Cardiac fibroblast (primary cell): Measurements from ENCODE around the gene RALGDS.
"Not testable (repeated sequence)": the region's sequence is repeated elsewhere in the genome, so short reads cannot be mapped to it uniquely, and the experiment has no call there.

ENCODE experiments used
- DNase-seq, 2 donors: peaks; one replicate each; pipeline versions ENCODE4 v3.0.0 to v3.0.0-alpha.2; 2010; ENCODE audit warnings: low read depth in 2 of 2
- H3K4me3 ChIP-seq, 2 donors: replicated peaks in 1 of 2; 1 replicate in 1 of 2; 2 replicates in 1 of 2; pipeline ENCODE4 v1.5.1; 2011; ENCODE audit warnings: low read depth in 2 of 2, low read length in 2 of 2, mild to moderate bottlenecking in 2 of 2, moderate library complexity in 1 of 2
- CTCF ChIP-seq: IDR thresholded peaks from one replicate; pipeline ENCODE4 v1.5.1; 2011; ENCODE audit warnings: low read depth, mild to moderate bottlenecking, low read length, inconsistent platforms

Gene RALGDS

GRCh38 chr9:133071484-133072150 lies 49.4 kb downstream of the RALGDS start:
- no peak for DNase-seq
- no peak for TF ChIP-seq CTCF
- no peak overlapping the region for H3K4me3 ChIP-seq

- not testable (repeated sequence) for H3K4me3 ChIP-seq, DNase-seq
Observed at GRCh38 chr9:133070985-133071384, 50.1 kb downstream of the RALGDS start.

- not testable (repeated sequence) for DNase-seq, H3K4me3 ChIP-seq
Observed at GRCh38 chr9:133070500-133070961, 50.5 kb downstream of the RALGDS start.

GRCh38 chr9:133068431-133068830 lies 52.6 kb downstream of the RALGDS start:
- not testable (repeated sequence) for H3K4me3 ChIP-seq, DNase-seq

DNA sequence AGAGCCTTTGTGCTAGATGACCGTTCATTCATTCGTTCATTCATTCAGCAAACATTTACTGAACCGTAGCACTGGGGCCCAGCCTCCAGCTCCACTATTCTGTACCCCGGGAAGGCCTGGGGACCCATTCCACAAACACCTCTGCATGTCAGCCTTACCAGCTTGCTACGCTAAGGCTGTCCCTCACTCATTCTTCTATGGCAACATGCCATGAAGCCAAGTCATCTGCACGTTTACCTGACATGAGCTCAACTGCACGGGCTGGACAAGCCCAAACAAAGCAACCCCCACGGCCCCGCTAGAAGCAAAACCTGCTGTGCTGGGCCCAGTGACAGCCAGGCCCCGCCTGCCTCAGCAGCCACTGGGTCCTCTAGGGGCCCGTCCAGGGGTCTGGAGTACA lies 53.2 kb downstream of the RALGDS start:
- no peak for TF ChIP-seq CTCF
- no peak for DNase-seq
- no peak overlapping the region for H3K4me3 ChIP-seq

GRCh38 chr9:133067006-133067405 lies 54.0 kb downstream of the RALGDS start:
- no peak for TF ChIP-seq CTCF
- DNase-seq: no peak
- no peak overlapping the region for H3K4me3 ChIP-seq

GRCh38 chr9:133066181-133066983 lies 54.7 kb downstream of the RALGDS start:
- no peak overlapping the region for H3K4me3 ChIP-seq
- TF ChIP-seq CTCF: no peak
- DNase-seq: no peak

DNA sequence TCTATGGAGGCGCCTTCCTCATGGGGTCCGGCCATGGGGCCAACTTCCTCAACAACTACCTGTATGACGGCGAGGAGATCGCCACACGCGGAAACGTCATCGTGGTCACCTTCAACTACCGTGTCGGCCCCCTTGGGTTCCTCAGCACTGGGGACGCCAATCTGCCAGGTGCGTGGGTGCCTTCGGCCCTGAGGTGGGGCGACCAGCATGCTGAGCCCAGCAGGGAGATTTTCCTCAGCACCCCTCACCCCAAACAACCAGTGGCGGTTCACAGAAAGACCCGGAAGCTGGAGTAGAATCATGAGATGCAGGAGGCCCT lies 56.0 kb downstream of the RALGDS start:
- H3K4me3 ChIP-seq: no peak overlapping the region
- TF ChIP-seq CTCF: no peak
- no peak for DNase-seq
